ENCODE results near the gene PSPN. TPM values are rescaled to one million over a fixed set of nuclear protein-coding genes. Genes with fewer than 3 reads are reported as not detected.

Gene PSPN
- total and polyA plus RNA-seq, 9 of the 15 experiments (the other 6 are each of a cell fraction or from before 2014, with no cell fraction given), result 0.21 to 1.1 (median 0.58) TPM

DNA sequence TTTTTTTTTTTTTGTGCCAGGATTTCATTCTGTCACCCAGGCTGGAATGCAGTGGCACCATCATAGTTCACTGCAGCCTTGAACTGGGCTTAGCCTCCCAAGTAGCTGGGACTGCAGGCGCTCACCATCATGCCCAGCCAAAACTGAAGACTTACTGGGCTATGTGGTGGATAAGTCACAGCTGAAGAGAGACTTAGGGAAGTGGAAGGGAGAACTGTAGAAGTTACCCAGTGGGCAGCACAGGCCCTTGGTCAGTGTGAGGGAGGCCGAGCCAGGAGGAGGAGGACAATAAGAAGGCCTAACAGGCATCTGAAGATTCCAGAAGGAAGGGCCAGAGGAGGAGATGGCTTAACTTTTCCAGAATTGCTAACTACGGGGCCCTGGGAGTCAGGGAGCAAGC, 4.0 kb upstream of the PSPN start:
- Histone ChIP-seq H3K9ac (ENCODE audit: insufficient read depth in 1 of 2, low read depth in 2 of 2, low read length in 2 of 2) (no peak overlapping the region), H2AFZ (ENCODE audit: low read depth, low read length) (no peak overlapping the region), H3K27ac (ENCODE audit: extremely low read depth, low read depth, low read length) (no peak overlapping the region), H3K4me2 (ENCODE audit: insufficient read depth, low read length) (no peak overlapping the region), H3K9me3 (replicated peaks; ENCODE audit: control insufficient read depth, insufficient read depth, low read depth, low read length) (no peaks in the 10 kb centered on the region), H3K36me3 (ENCODE audit: control insufficient read depth, insufficient read depth, low read length) (peaks cover 69% of the 10 kb centered on the region; the same call in 2 of the 3 replicates), H4K20me1 (replicated peaks; ENCODE audit: control insufficient read depth, insufficient read depth, low read length) (no peaks in the 10 kb centered on the region), H3K27me3 (ENCODE audit: control insufficient read depth in 2 of 2, insufficient read depth in 2 of 2, low read length in 2 of 2) (no peaks in the 10 kb centered on the region), H3K4me3 (no peak overlapping the region), H3K9me1 (ENCODE audit: control insufficient read depth, insufficient read depth, low read length) (no peaks in the 10 kb centered on the region), H3K4me1 (replicated peaks in 1 of 2; ENCODE audit: control insufficient read depth in 2 of 2, insufficient read depth in 2 of 2, low read length in 2 of 2) (peaks cover 0 to 31% of the 10 kb centered on the region in 2 experiments; a peak in 2 of 5 replicates), H3K79me2 (ENCODE audit: control insufficient read depth, insufficient read depth, low read length) (no peaks in the 10 kb centered on the region)
- in situ Hi-C loops (cut with MboI), result no loop called here
- TF ChIP-seq FOXJ2 (tag; IDR thresholded peaks at IDR 0.05), result no peak
- no peak for TF ChIP-seq CBFB (CRISPR knock-in tag; IDR thresholded peaks at IDR 0.05)
- TF ChIP-seq THRAP3 (IDR thresholded peaks at IDR 0.05; ENCODE audit: borderline replicate concordance), result no peak
- no peak for TF ChIP-seq NCOA1 (IDR thresholded peaks at IDR 0.05; ENCODE audit: low read depth)
- no peak for TF ChIP-seq MAFF (IDR thresholded peaks at IDR 0.05; ENCODE audit: low read length)
- no peak for TF ChIP-seq ZNF785 (CRISPR knock-in tag; IDR thresholded peaks at IDR 0.05)
- no peak for TF ChIP-seq CHCHD3 (CRISPR knock-in tag; IDR thresholded peaks at IDR 0.05)
- TF ChIP-seq RCOR1 (IDR thresholded peaks at IDR 0.05; ENCODE audit: borderline replicate concordance in 1 of 2, low read depth in 2 of 2, low read length in 2 of 2), result no peak
- TF ChIP-seq ZNF263 (CRISPR knock-in tag; IDR thresholded peaks at IDR 0.05; ENCODE audit: borderline replicate concordance), result no peak
- TF ChIP-seq U2AF1 (optimal IDR thresholded peaks at IDR 0.05; ENCODE audit: low read depth, low read length), result no peak
- no peak for TF ChIP-seq PTRF (tag; IDR thresholded peaks at IDR 0.05)
- TF ChIP-seq, protein P1, sequence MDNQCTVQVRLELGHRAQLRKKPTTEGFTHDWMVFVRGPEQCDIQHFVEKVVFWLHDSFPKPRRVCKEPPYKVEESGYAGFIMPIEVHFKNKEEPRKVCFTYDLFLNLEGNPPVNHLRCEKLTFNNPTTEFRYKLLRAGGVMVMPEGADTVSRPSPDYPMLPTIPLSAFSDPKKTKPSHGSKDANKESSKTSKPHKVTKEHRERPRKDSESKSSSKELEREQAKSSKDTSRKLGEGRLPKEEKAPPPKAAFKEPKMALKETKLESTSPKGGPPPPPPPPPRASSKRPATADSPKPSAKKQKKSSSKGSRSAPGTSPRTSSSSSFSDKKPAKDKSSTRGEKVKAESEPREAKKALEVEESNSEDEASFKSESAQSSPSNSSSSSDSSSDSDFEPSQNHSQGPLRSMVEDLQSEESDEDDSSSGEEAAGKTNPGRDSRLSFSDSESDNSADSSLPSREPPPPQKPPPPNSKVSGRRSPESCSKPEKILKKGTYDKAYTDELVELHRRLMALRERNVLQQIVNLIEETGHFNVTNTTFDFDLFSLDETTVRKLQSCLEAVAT (IDR thresholded peaks at IDR 0.05), result no peak
- TF ChIP-seq RNF2 (IDR thresholded peaks at IDR 0.05), result no peak
- no peak for TF ChIP-seq EWSR1 (IDR thresholded peaks at IDR 0.05; ENCODE audit: borderline replicate concordance, low read depth, partially characterized antibody)
- TF ChIP-seq, protein P2, sequence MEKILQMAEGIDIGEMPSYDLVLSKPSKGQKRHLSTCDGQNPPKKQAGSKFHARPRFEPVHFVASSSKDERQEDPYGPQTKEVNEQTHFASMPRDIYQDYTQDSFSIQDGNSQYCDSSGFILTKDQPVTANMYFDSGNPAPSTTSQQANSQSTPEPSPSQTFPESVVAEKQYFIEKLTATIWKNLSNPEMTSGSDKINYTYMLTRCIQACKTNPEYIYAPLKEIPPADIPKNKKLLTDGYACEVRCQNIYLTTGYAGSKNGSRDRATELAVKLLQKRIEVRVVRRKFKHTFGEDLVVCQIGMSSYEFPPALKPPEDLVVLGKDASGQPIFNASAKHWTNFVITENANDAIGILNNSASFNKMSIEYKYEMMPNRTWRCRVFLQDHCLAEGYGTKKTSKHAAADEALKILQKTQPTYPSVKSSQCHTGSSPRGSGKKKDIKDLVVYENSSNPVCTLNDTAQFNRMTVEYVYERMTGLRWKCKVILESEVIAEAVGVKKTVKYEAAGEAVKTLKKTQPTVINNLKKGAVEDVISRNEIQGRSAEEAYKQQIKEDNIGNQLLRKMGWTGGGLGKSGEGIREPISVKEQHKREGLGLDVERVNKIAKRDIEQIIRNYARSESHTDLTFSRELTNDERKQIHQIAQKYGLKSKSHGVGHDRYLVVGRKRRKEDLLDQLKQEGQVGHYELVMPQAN (IDR thresholded peaks at IDR 0.05; ENCODE audit: borderline replicate concordance), result no peak
- BruUV-seq (replicated peaks), result no TSS peak
- FAIRE-seq (no peak), DNase-seq (ENCODE audit: extremely low read depth in 1 of 4, low spot score in 3 of 4) (no peak), ATAC-seq (no peak)
- 76% methylated on average over 3 of the region's 3 CpGs for WGBS (ENCODE audit: insufficient coverage, low coverage, missing lambda C conversion rate)
- CTCF ChIA-PET (ENCODE audit: low intra/inter-chr PET ratio), result no interaction called here
- POLR2A ChIA-PET, result interaction anchor here (0.6 to 1.1 kb wide), 5 partner anchors 9 to 661 kb away, joined by 3 to 4 read pairs (median 3); partner anchors contain the start of gene GTF2F1
- intact Hi-C loops (cut with micrococcal nuclease), result no loop called here
